Right lobe of liver (tissue), 4 donors: Measurements from ENCODE around the gene ALPL.

Experiments
- CTCF ChIP-seq, 4 donors: fragments of 200-600 bp in 3 of 4; fragments of 450-650 bp in 1 of 4; IDR thresholded peaks; one replicate each; pipeline versions ENCODE4 v1.5.1 to v1.8.0; 2016 to 2022; ENCODE audit warnings: antibody characterized with exemption in 4 of 4, mild to moderate bottlenecking in 2 of 4
- POLR2A ChIP-seq: fragments of 450-650 bp; IDR thresholded peaks from one replicate; pipeline ENCODE4 v1.6.1; 2017; ENCODE audit warnings: antibody characterized with exemption, mild to moderate bottlenecking
- donor health status: DM: no; HTN: no; CAD: no.
- donor health status: DM: no; HTN: no; CAD: no.
- donor health status: DM: no; HTN: yes; CAD: no.

GRCh38 chr1:21469581-21469980, 39.6 kb upstream of the ALPL start:
- TF ChIP-seq CTCF (IDR thresholded peaks at IDR 0.05) (no peak), POLR2A (no peak)
